HepG2 (cell line): ENCODE measurements around the gene HOXA9. TPM values are rescaled to one million over a fixed set of nuclear protein-coding genes. Genes with fewer than 3 reads are reported as not detected.

ENCODE experiments used
- FOXC1 ChIP-seq: sonication (generic); formaldehyde crosslinking; IDR thresholded peaks from 2 replicates; pipeline ENCODE4 v1.8.0; 2022; ENCODE audit warnings: mild to moderate bottlenecking, missing genetic modification reagents, borderline replicate concordance
- HNRNPK ChIP-seq: fragments of 200-400 bp; formaldehyde crosslinking; IDR thresholded peaks from 2 replicates; pipeline ENCODE4 v1.6.1; 2018; ENCODE audit warnings: low read length, low read depth, moderate library complexity, mild to moderate bottlenecking; ENCODE audit not compliant: poor library complexity, severe bottlenecking
- KLF11 ChIP-seq: IDR thresholded peaks from 2 replicates; pipeline ENCODE4 v1.6.1; 2016; ENCODE audit warnings: missing compliant biosample characterization
- MAF1 ChIP-seq: sonication (generic); formaldehyde crosslinking; IDR thresholded peaks from 2 replicates; pipeline ENCODE4 v1.5.0; 2020; ENCODE audit warnings: missing genetic modification reagents, borderline replicate concordance
- POLR2A ChIP-seq, 2 experiments: IDR thresholded peaks; 2 replicates each; pipeline ENCODE4 v1.6.1; 2011; ENCODE audit warnings: low read depth in 2 of 2, low read length in 2 of 2, mild to moderate bottlenecking in 1 of 2, moderate library complexity in 1 of 2; ENCODE audit not compliant: insufficient read depth in 1 of 2
- STAG1 ChIP-seq: sonication (generic); formaldehyde crosslinking; IDR thresholded peaks from 2 replicates; pipeline ENCODE4 v1.4.0; 2020; ENCODE audit warnings: missing genetic modification reagents
- ZBTB38 ChIP-seq: sonication (generic); formaldehyde crosslinking; IDR thresholded peaks from 2 replicates; pipeline ENCODE4 v1.5.1; 2020; ENCODE audit warnings: mild to moderate bottlenecking, missing genetic modification reagents
- ZFP62 ChIP-seq: sonication (generic); formaldehyde crosslinking; IDR thresholded peaks from 2 replicates; pipeline ENCODE4 v1.4.0; 2020; ENCODE audit warnings: missing genetic modification reagents
- ZFX ChIP-seq: sonication (generic); formaldehyde crosslinking; IDR thresholded peaks from 2 replicates; pipeline ENCODE4 v1.4.0; 2020; ENCODE audit warnings: mild to moderate bottlenecking, low read depth, missing genetic modification reagents, moderate library complexity
- ZNF12 ChIP-seq: sonication (generic); formaldehyde crosslinking; IDR thresholded peaks from 2 replicates; pipeline ENCODE4 v1.5.0; 2020; ENCODE audit warnings: missing genetic modification reagents
- ZNF296 ChIP-seq: sonication (generic); formaldehyde crosslinking; conservative IDR thresholded peaks from 2 replicates; pipeline ENCODE4 v1.5.0; 2020; ENCODE audit warnings: mild to moderate bottlenecking, missing genetic modification reagents
- ZNF558 ChIP-seq: sonication (generic); formaldehyde crosslinking; IDR thresholded peaks from 2 replicates; pipeline ENCODE4 v1.9.0; 2022; ENCODE audit warnings: mild to moderate bottlenecking, missing genetic modification reagents, borderline replicate concordance
- ZNF562 ChIP-seq: sonication (generic); formaldehyde crosslinking; IDR thresholded peaks from 2 replicates; pipeline ENCODE4 v1.8.0; 2022; ENCODE audit warnings: missing genetic modification reagents, borderline replicate concordance
- ZNF768 ChIP-seq: sonication (generic); formaldehyde crosslinking; IDR thresholded peaks from 2 replicates; pipeline ENCODE4 v1.4.0; 2020; ENCODE audit warnings: missing genetic modification reagents
- ZNF775 ChIP-seq: sonication (generic); formaldehyde crosslinking; IDR thresholded peaks from 2 replicates; pipeline ENCODE4 v1.4.0; 2020; ENCODE audit warnings: missing genetic modification reagents, mild to moderate bottlenecking, moderate library complexity, borderline replicate concordance
- polyA plus RNA-seq, 8 experiments: library from polyadenylated mRNA; depleted of rRNA in 3 of 8; stranded (reverse) in 7 of 8; unstranded in 1 of 8; fragments of >200 nt; fragmentation: Illumina TruSeq in 4 of 8; extraction: Trizol in 4 of 8; gene quantifications; 2 replicates each; pipeline versions ENCODE4 v1.2.1 to v1.2.3, GENCODE V29; 2011 to 2016; ENCODE audit warnings: low read depth in 4 of 8, missing spikeins in 1 of 8, mixed read lengths in 1 of 8; ENCODE audit not compliant: insufficient read depth in 1 of 8
- total RNA-seq, 5 experiments: library from RNA; depleted of rRNA; stranded (reverse); fragments of >200 nt; fragmentation: Illumina TruSeq; extraction: Trizol; gene quantifications; 2 replicates each; pipeline ENCODE4 v1.2.3, GENCODE V29; 2016; ENCODE audit warnings: low read depth in 1 of 5
- TF ChIP-seq, protein P1 (sequence below): sonication (generic); formaldehyde crosslinking; IDR thresholded peaks from 2 replicates; pipeline ENCODE4 v1.4.0; 2020; ENCODE audit warnings: missing genetic modification reagents
- TF ChIP-seq, protein P2 (sequence below): IDR thresholded peaks from 2 replicates; pipeline ENCODE4 v1.6.1; 2016; ENCODE audit warnings: missing compliant biosample characterization, missing genetic modification reagents, borderline replicate concordance
- TF ChIP-seq, protein P3 (sequence below): sonication (generic); formaldehyde crosslinking; IDR thresholded peaks from 2 replicates; pipeline ENCODE4 v1.5.1; 2020; ENCODE audit warnings: missing genetic modification reagents, mild to moderate bottlenecking, borderline replicate concordance
- TF ChIP-seq, protein P4 (sequence below): sonication (generic); formaldehyde crosslinking; IDR thresholded peaks from 2 replicates; pipeline ENCODE4 v1.5.1; 2020; ENCODE audit warnings: mild to moderate bottlenecking, missing genetic modification reagents, moderate library complexity
- TF ChIP-seq, protein P5 (sequence below): sonication (generic); formaldehyde crosslinking; IDR thresholded peaks from 2 replicates; pipeline ENCODE4 v1.8.1; 2023; ENCODE audit warnings: mild to moderate bottlenecking, moderate library complexity, missing genetic modification reagents

The HOXA9 gene
- total and polyA plus RNA-seq, 2 of the 13 experiments (the other 11 are each of a cell fraction or from before 2014, with no cell fraction given): not detected

DNA sequence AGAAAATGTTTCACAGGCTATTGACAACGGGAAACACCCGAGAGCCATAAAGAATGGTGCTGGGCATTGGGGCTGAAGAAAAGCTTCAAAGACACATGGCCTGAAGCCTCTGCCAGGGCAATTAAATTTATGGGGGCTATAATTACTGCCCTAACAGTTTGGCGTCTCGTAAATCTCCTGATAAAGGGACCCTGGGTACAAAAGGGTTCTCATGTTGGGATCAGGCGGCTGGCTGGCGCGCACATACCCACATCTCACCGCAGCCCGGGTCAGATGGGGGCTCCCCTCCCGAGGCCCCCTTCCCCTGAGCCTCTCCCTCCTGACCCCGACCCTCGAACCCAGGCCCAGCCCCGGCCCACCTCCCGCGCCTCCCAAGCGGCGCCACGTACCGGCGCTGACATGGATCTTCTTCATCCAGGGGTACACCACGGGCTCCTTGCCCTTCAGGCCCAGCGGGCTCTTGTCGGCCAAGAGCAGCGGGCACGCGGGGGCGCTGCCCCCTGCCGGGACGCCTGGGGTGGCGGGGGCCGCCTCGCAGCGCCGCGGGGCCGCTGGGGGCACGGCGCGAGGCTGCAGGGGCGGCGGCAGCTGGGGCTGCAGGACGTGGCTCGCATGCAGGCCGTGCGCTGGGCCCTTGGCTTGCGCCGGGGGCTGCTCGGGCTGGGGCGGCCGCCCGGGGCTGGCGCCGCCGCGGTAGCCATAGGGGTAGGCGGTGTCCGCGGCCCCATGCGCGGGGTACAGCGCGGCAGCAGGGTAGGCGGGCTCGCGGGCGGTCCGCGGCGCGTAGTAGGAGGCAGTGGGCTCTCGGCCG lies 35.4 kb downstream of the HOXA9 start (continued):
- TF ChIP-seq ZNF12 (no peak), ZBTB38 (CRISPR knock-in tag) (peak; percentile 38; the same call in 1 of the 2 replicates), ZNF558 (0 out of 2 replicates have a peak, but pooled peaks have one; percentile 1), KLF11 (CRISPR knock-in tag) (no peak), ZNF562 (CRISPR knock-in tag) (peak; percentile 44; the same call in 1 of the 2 replicates), ZNF768 (CRISPR knock-in tag) (0 out of 2 replicates have a peak, but pooled peaks have one; percentile 28), ZFX (CRISPR knock-in tag) (peak; percentile 62), ZNF296 (CRISPR knock-in tag) (no peak), ZFP62 (CRISPR knock-in tag) (no peak), STAG1 (CRISPR knock-in tag) (peak; percentile 40), HNRNPK (peak; percentile 81), POLR2A (IDR thresholded peaks at IDR 0.05; ENCODE audit: insufficient read depth in 1 of 2, low read depth in 2 of 2, low read length in 2 of 2) (peak in 1 of 2 experiments; percentile 41; a peak in 1 of 4 replicates), FOXC1 (CRISPR knock-in tag) (peak; percentile 55; the same call in 1 of the 2 replicates), ZNF775 (CRISPR knock-in tag) (no peak), MAF1 (CRISPR knock-in tag) (0 out of 2 replicates have a peak, but pooled peaks have one; percentile 32)
- TF ChIP-seq, protein P1, sequence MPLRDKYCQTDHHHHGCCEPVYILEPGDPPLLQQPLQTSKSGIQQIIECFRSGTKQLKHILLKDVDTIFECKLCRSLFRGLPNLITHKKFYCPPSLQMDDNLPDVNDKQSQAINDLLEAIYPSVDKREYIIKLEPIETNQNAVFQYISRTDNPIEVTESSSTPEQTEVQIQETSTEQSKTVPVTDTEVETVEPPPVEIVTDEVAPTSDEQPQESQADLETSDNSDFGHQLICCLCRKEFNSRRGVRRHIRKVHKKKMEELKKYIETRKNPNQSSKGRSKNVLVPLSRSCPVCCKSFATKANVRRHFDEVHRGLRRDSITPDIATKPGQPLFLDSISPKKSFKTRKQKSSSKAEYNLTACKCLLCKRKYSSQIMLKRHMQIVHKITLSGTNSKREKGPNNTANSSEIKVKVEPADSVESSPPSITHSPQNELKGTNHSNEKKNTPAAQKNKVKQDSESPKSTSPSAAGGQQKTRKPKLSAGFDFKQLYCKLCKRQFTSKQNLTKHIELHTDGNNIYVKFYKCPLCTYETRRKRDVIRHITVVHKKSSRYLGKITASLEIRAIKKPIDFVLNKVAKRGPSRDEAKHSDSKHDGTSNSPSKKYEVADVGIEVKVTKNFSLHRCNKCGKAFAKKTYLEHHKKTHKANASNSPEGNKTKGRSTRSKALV: 0 out of 2 replicates have a peak, but pooled peaks have one; percentile 32
- TF ChIP-seq, protein P2, sequence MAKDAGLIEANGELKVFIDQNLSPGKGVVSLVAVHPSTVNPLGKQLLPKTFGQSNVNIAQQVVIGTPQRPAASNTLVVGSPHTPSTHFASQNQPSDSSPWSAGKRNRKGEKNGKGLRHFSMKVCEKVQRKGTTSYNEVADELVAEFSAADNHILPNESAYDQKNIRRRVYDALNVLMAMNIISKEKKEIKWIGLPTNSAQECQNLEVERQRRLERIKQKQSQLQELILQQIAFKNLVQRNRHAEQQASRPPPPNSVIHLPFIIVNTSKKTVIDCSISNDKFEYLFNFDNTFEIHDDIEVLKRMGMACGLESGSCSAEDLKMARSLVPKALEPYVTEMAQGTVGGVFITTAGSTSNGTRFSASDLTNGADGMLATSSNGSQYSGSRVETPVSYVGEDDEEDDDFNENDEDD (CRISPR knock-in tag): peak; percentile 54; the same call in 1 of the 2 replicates
- TF ChIP-seq, protein P3, sequence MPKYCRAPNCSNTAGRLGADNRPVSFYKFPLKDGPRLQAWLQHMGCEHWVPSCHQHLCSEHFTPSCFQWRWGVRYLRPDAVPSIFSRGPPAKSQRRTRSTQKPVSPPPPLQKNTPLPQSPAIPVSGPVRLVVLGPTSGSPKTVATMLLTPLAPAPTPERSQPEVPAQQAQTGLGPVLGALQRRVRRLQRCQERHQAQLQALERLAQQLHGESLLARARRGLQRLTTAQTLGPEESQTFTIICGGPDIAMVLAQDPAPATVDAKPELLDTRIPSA (CRISPR knock-in tag): no peak
- TF ChIP-seq, protein P4, sequence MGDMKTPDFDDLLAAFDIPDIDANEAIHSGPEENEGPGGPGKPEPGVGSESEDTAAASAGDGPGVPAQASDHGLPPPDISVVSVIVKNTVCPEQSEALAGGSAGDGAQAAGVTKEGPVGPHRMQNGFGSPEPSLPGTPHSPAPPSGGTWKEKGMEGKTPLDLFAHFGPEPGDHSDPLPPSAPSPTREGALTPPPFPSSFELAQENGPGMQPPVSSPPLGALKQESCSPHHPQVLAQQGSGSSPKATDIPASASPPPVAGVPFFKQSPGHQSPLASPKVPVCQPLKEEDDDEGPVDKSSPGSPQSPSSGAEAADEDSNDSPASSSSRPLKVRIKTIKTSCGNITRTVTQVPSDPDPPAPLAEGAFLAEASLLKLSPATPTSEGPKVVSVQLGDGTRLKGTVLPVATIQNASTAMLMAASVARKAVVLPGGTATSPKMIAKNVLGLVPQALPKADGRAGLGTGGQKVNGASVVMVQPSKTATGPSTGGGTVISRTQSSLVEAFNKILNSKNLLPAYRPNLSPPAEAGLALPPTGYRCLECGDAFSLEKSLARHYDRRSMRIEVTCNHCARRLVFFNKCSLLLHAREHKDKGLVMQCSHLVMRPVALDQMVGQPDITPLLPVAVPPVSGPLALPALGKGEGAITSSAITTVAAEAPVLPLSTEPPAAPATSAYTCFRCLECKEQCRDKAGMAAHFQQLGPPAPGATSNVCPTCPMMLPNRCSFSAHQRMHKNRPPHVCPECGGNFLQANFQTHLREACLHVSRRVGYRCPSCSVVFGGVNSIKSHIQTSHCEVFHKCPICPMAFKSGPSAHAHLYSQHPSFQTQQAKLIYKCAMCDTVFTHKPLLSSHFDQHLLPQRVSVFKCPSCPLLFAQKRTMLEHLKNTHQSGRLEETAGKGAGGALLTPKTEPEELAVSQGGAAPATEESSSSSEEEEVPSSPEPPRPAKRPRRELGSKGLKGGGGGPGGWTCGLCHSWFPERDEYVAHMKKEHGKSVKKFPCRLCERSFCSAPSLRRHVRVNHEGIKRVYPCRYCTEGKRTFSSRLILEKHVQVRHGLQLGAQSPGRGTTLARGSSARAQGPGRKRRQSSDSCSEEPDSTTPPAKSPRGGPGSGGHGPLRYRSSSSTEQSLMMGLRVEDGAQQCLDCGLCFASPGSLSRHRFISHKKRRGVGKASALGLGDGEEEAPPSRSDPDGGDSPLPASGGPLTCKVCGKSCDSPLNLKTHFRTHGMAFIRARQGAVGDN (CRISPR knock-in tag): peak; percentile 68
- TF ChIP-seq, protein P5, sequence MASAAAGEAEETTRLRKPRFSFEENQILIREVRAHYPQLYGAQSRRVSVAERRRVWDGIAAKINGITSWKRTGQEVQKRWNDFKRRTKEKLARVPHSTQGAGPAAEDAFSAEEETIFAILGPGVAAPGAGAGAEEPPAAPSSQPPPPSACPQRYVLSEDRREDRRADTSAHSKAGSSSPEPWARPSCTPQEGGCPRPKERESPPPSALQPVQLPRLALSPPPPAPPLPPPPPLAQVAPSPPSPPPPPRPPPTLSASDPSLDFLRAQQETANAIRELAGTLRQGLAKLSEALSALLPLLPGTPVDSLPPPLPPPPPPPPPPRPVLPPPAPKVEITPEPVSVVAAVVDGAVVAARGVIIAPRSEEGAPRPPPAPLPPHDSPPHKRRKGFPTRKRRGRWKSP (CRISPR knock-in tag): no peak
